Activated B cell treated with CpG ODN at 0.5 μM for 24 hours (primary cell): ENCODE data around the gene FDX2. TPM values are rescaled to one million over a fixed set of nuclear protein-coding genes. Genes with fewer than 3 reads are reported as not detected.
A peak's percentile ranks its signal among the peaks of the same experiment; 100 is the strongest.

Source experiments
- ATAC-seq: fragments of 200-7000 bp; cut with Tn5 transposase; one replicate; pipeline ENCODE4 v1.10.0; 2021; ENCODE audit warnings: low read depth, mild to moderate bottlenecking, moderate library complexity
- CTCF ChIA-PET: fragments of 350-600 bp; sonication (Branson Sonifier 250); formaldehyde crosslinking; loops from one replicate; lab custom pipeline; 2021; ENCODE audit warnings: antibody characterized with exemption; lab: Charles Lee
- POLR2A ChIA-PET: fragments of 350-600 bp; sonication (Branson Sonifier 250); formaldehyde crosslinking; loops from one replicate; lab custom pipeline; 2021; ENCODE audit warnings: antibody characterized with exemption; lab: Charles Lee
- DNase-seq: peaks from one replicate; pipeline ENCODE4 v3.0.0; 2022
- H3K27ac Mint-ChIP-seq: one replicate; pipeline ENCODE4 v1.8.0; 2020; ENCODE audit warnings: mixed read lengths
- H3K27me3 Mint-ChIP-seq: one replicate; pipeline ENCODE4 v1.8.0; 2021; ENCODE audit warnings: mixed read lengths
- H3K36me3 Mint-ChIP-seq: one replicate; pipeline ENCODE4 v1.8.0; 2021; ENCODE audit warnings: low read depth, mixed read lengths
- H3K4me1 Mint-ChIP-seq: one replicate; pipeline ENCODE4 v1.8.0; 2021; ENCODE audit warnings: mixed read lengths
- H3K4me3 Mint-ChIP-seq: one replicate; pipeline ENCODE4 v1.8.0; 2020; ENCODE audit warnings: mild to moderate bottlenecking, mixed read lengths
- H3K9me3 Mint-ChIP-seq: one replicate; pipeline ENCODE4 v1.8.0; 2020; ENCODE audit warnings: mixed read lengths
- CTCF ChIP-seq: fragments of 200-600 bp; IDR thresholded peaks from one replicate; pipeline ENCODE4 v1.8.0; 2022; ENCODE audit warnings: antibody characterized with exemption, mild to moderate bottlenecking
- intact Hi-C: fragments of 100-400 bp; cut with micrococcal nuclease; formaldehyde crosslinking; loops from one replicate; pipeline ENCODE4 v1.15.1; 2024
- total RNA-seq: library from RNA; stranded (reverse); gene quantifications from 2 replicates; pipeline ENCODE4 v1.2.3, GENCODE V29; 2022

FDX2 gene
- total RNA-seq, 1 donor from 2014 or later = 12.8 TPM

DNA sequence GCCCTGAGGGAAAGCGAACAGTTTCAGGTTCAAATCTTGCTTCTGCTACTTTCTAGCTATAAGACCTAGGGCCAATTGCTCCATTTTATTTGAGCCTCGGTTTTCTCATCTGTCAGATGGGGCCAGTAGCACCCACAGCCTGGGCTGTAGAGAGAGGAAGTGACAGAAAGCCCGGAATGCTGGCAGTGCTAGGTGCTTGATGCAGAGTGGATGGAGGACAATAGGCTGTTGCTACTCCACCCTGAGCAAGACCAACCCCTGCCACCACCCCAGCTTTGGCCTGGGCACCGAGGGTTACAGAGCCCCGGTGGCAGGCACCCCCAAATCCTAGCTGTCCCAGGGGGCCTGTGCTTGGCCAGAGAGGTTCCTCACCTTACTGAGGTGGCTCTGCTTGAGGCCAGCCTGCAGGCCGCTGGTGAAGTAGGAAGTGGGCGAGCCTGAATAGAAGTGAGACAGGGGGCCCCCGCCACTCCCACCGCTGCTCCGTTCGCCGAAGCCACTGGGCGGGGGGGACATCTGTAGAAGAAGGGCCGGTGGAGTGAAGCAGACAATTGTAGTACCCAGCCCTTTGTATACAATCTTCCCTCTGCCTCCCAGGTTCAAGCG lies 2.1 kb upstream of the FDX2 start:
- Mint-ChIP-seq H3K4me3 (no peak overlapping the region), H3K9me3 (no peaks in the 10 kb centered on the region), H3K27me3 (no peaks in the 10 kb centered on the region), H3K36me3 (peaks cover 59% of the 10 kb centered on the region), H3K27ac (no peak overlapping the region), H3K4me1 (peaks cover 15% of the 10 kb centered on the region)
- intact Hi-C loops = no loop called here
- DNase-seq (no peak), ATAC-seq (no peak)
- CTCF ChIA-PET = no interaction called here
- POLR2A ChIA-PET = interaction anchor here (0.5 to 1.7 kb wide), 2 partner anchors 32 to 46 kb away, joined by 3 to 4 read pairs; no protein-coding TSS in a partner anchor
- TF ChIP-seq CTCF = no peak

DNA sequence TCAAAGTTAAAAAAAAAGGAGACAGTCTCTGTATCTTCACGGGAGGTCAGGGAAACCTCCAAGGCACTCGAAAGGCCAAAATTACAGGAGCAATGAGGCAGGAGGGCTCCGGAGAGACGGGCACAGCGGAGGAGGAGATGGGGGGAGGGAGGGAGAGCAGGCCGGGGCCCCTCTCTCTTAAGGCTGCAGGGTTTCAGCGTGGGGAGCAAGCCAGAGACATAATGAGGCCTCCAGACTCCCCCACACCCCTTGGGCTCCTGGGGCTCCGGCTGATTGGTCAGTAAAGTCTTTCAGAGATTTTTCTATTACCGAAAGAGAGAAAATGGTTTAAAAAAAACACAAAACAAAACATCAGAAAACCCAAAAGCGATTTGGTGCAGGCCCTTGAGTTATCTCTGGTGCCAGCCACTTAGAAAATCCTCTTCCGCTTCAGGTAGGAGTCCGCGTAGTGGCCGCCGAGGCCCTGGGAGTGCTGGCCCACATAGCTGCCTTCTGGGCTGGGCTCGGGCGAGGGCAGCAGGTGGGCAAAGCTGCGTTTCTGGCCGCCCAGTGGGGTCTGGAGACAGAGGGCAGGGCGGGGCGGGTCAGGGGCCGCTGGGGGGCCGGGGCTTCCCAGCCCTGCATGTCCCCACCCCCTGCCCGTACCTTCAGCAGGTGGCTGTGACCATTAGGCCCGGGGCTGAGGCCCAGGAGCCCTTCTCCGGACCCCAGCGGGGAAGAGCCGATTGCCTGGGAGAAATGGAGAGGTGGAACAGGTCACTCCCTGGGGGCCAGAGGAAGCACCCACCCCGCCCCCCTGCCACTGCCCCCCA lies 1.4 kb upstream of the FDX2 start:
- CTCF ChIA-PET = no interaction called here
- POLR2A ChIA-PET = interaction anchor here (1.7 kb wide), 1 partner anchor 46 kb away, joined by 4 read pairs; no protein-coding TSS in a partner anchor
- no peak overlapping the region for H3K27ac Mint-ChIP-seq
- H3K27me3 Mint-ChIP-seq = no peaks in the 10 kb centered on the region
- ATAC-seq (no peak), DNase-seq (no peak)
- H3K4me1 Mint-ChIP-seq = peaks cover 15% of the 10 kb centered on the region
- no peaks in the 10 kb centered on the region for H3K9me3 Mint-ChIP-seq
- peaks cover 59% of the 10 kb centered on the region for H3K36me3 Mint-ChIP-seq
- intact Hi-C loops = no loop called here
- no peak for TF ChIP-seq CTCF
- no peak overlapping the region for H3K4me3 Mint-ChIP-seq

GRCh38 chr19:10316229-10317044 lies 622 bp upstream of the FDX2 start:
- TF ChIP-seq CTCF = no peak
- intact Hi-C loops = loop anchor here (1.0 kb wide), 1 partner anchor 45 kb away; the partner anchor contains the start of gene ICAM1
- peaks cover 15% of the 10 kb centered on the region for H3K4me1 Mint-ChIP-seq
- H3K36me3 Mint-ChIP-seq = peaks cover 51% of the 10 kb centered on the region
- DNase-seq (no peak), ATAC-seq (no peak)
- peak overlapping the region; percentile 87 for H3K4me3 Mint-ChIP-seq
- ChIA-PET CTCF (no interaction called here), POLR2A (interaction anchor here (1.7 kb wide), 2 partner anchors 16 to 45 kb away, joined by 4 to 10 read pairs; partner anchors contain the start of gene RAVER1)
- H3K27ac Mint-ChIP-seq = peak overlapping the region; percentile 71
- no peaks in the 10 kb centered on the region for H3K27me3 Mint-ChIP-seq
- no peaks in the 10 kb centered on the region for H3K9me3 Mint-ChIP-seq

DNA sequence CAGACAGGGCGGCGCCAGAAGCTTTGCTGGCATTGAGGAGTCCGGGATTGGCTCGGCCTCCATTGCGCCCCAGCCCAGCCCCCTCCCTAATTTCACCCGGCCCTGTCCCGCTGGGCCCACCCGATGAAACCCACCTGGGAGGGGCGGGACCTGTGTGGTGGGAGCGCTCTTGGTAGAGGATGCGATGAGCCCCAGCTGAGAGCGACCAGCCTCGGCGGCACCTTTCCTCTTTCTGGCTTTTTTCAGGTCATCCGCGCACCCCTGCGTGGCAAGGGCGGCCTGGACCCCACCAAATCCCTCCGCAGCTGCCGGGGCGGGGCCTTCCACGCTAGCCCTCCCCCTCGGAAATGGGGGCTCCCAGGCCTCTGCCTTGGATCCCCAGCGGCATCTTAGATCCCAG lies 6.4 kb downstream of the FDX2 start, which contains the start of gene ZGLP1:
Gene ZGLP1, minus strand, starts transcription at position 393 of the 400 bp plus-strand sequence.
- no peak within 1 kb of the TSS for H3K4me3 Mint-ChIP-seq
- intact Hi-C loops = no loop called here
- POLR2A ChIA-PET = interaction anchor here (0.9 kb wide), 1 partner anchor 39 kb away, joined by 3 read pairs; no protein-coding TSS in a partner anchor
- TF ChIP-seq CTCF = no peak
- no peaks in the 10 kb centered on the region for H3K27me3 Mint-ChIP-seq
- peaks cover 12% of the 10 kb centered on the region for H3K36me3 Mint-ChIP-seq
- H3K27ac Mint-ChIP-seq = no peak within 1 kb of the TSS
- H3K9me3 Mint-ChIP-seq = no peaks in the 10 kb centered on the region
- peaks cover 3% of the 10 kb centered on the region for H3K4me1 Mint-ChIP-seq
- CTCF ChIA-PET = no interaction called here
- ATAC-seq (no peak), DNase-seq (no peak)
